GM23338 (cell line): ENCODE results near the gene NECAB3. TPM values are rescaled to one million over a fixed set of nuclear protein-coding genes. Genes with fewer than 3 reads are reported as not detected.
"Not testable (repeated sequence)": the region's sequence is repeated elsewhere in the genome, so short reads cannot be mapped to it uniquely, and the experiment has no call there.

ENCODE experiments used
- ATAC-seq: fragments of 200-7000 bp; cut with Tn5 transposase; 3 replicates; pipeline ENCODE4 v1.9.1; 2020
- DNase-seq: peaks from one replicate; pipeline ENCODE4 v3.0.0-alpha.2; 2015; ENCODE audit warnings: low spot score
- H2AFZ ChIP-seq: fragments of 200-600 bp; sonication (generic); 2 replicates; pipeline ENCODE4 v1.8.0; 2016; ENCODE audit warnings: antibody characterized with exemption, mild to moderate bottlenecking, moderate library complexity
- H3F3A ChIP-seq: fragments of 200-600 bp; sonication (generic); replicated peaks from 2 replicates; pipeline ENCODE4 v1.8.0; 2017; ENCODE audit warnings: antibody characterized with exemption, mixed run types, low read depth
- H3K27ac ChIP-seq: fragments of 200-600 bp; sonication (generic); 2 replicates; pipeline ENCODE4 v1.6.1; 2016; ENCODE audit warnings: low read depth
- H3K27me3 ChIP-seq: fragments of 200-600 bp; sonication (generic); 2 replicates; pipeline ENCODE4 v1.8.0; 2016; ENCODE audit warnings: mild to moderate bottlenecking, mixed run types, moderate library complexity; ENCODE audit not compliant: insufficient read depth
- H3K36me3 ChIP-seq: fragments of 200-600 bp; sonication (generic); 2 replicates; pipeline ENCODE4 v1.8.0; 2016; ENCODE audit warnings: mild to moderate bottlenecking; ENCODE audit not compliant: insufficient read depth
- H3K4me1 ChIP-seq: fragments of 200-600 bp; sonication (generic); 2 replicates; pipeline ENCODE4 v1.8.0; 2016; ENCODE audit warnings: mild to moderate bottlenecking, moderate library complexity; ENCODE audit not compliant: insufficient read depth
- H3K4me2 ChIP-seq: fragments of 200-600 bp; sonication (generic); 2 replicates; pipeline ENCODE4 v1.7.1; 2017; ENCODE audit warnings: mixed run types
- H3K4me3 ChIP-seq: fragments of 200-600 bp; sonication (generic); 2 replicates; pipeline ENCODE4 v1.6.1; 2016; ENCODE audit warnings: mixed run types
- H3K79me2 ChIP-seq: fragments of 200-600 bp; sonication (generic); replicated peaks from 2 replicates; pipeline ENCODE4 v1.8.0; 2017; ENCODE audit warnings: mild to moderate bottlenecking; ENCODE audit not compliant: insufficient read depth
- H3K9me2 ChIP-seq: fragments of 200-600 bp; sonication (generic); 2 replicates; pipeline ENCODE4 v1.8.0; 2017; ENCODE audit not compliant: insufficient read depth
- H4K20me1 ChIP-seq: fragments of 200-600 bp; sonication (generic); replicated peaks from 2 replicates; pipeline ENCODE4 v1.8.0; 2017; ENCODE audit warnings: mild to moderate bottlenecking; ENCODE audit not compliant: insufficient read depth
- H3K27ac Mint-ChIP-seq: 2 replicates; pipeline ENCODE4 v1.8.0; 2020; ENCODE audit warnings: inconsistent platforms, mild to moderate bottlenecking, moderate library complexity, mixed read lengths
- H3K27me3 Mint-ChIP-seq: 3 replicates; pipeline ENCODE4 v1.8.0; 2022; ENCODE audit warnings: low read depth, mild to moderate bottlenecking, moderate library complexity, mixed read lengths, inconsistent platforms; ENCODE audit not compliant: insufficient read depth, poor library complexity
- H3K36me3 Mint-ChIP-seq: 3 replicates; pipeline ENCODE4 v1.8.0; 2021; ENCODE audit warnings: low read depth, mild to moderate bottlenecking, inconsistent platforms, moderate library complexity, mixed read lengths
- H3K4me1 Mint-ChIP-seq: 3 replicates; pipeline ENCODE4 v1.8.0; 2020; ENCODE audit warnings: mild to moderate bottlenecking, inconsistent platforms, mixed read lengths
- H3K4me3 Mint-ChIP-seq: 3 replicates; pipeline ENCODE4 v1.8.0; 2021; ENCODE audit warnings: moderate library complexity, mild to moderate bottlenecking, inconsistent platforms, mixed read lengths
- H3K9me3 Mint-ChIP-seq: 3 replicates; pipeline ENCODE4 v1.8.0; 2020; ENCODE audit warnings: moderate library complexity, mild to moderate bottlenecking, inconsistent platforms, mixed read lengths
- CREB1 ChIP-seq: fragments of 250-450 bp; sonication (Bioruptor Pico); IDR thresholded peaks from 2 replicates; pipeline ENCODE4 v1.5.0; 2020; ENCODE audit warnings: low read depth, mild to moderate bottlenecking, moderate library complexity
- CTCF ChIP-seq, 2 experiments: fragments of 200-600 bp in 1 of 2; sonication (generic) in 1 of 2; conservative IDR thresholded peaks; 2 replicates each; pipeline versions ENCODE4 v1.5.1 to v1.6.1; 2016 to 2017; ENCODE audit warnings: antibody characterized with exemption in 2 of 2, low read depth in 2 of 2, mild to moderate bottlenecking in 2 of 2, moderate library complexity in 1 of 2
- EZH2 ChIP-seq: fragments of 200-600 bp; sonication (generic); IDR thresholded peaks from one replicate; pipeline ENCODE4 v1.8.0; 2017; ENCODE audit warnings: antibody characterized with exemption, mild to moderate bottlenecking, low read depth; ENCODE audit not compliant: unreplicated experiment
- JUNB ChIP-seq: IDR thresholded peaks from one replicate; pipeline ENCODE4 v1.6.1; 2016; ENCODE audit warnings: antibody characterized with exemption; ENCODE audit not compliant: unreplicated experiment
- NANOG ChIP-seq: IDR thresholded peaks from 2 replicates; pipeline ENCODE4 v1.6.1; 2016; ENCODE audit warnings: antibody characterized with exemption, borderline replicate concordance
- POLR2AphosphoS5 ChIP-seq: IDR thresholded peaks from 2 replicates; pipeline ENCODE4 v1.6.1; 2016; ENCODE audit warnings: antibody characterized with exemption, low read depth
- STAT1 ChIP-seq: IDR thresholded peaks from one replicate; pipeline ENCODE4 v1.6.1; 2016; ENCODE audit warnings: antibody characterized with exemption; ENCODE audit not compliant: unreplicated experiment
- ZNF114 ChIP-seq: fragments of 250-450 bp; sonication (Bioruptor Pico); IDR thresholded peaks from 2 replicates; pipeline ENCODE4 v1.5.0; 2020; ENCODE audit warnings: mild to moderate bottlenecking, moderate library complexity
- ZNF331 ChIP-seq: fragments of 250-450 bp; sonication (Bioruptor Pico); IDR thresholded peaks from 2 replicates; pipeline ENCODE4 v1.5.0; 2020; ENCODE audit warnings: low read depth, mild to moderate bottlenecking, moderate library complexity
- polyA plus RNA-seq: library from polyadenylated mRNA; unstranded; fragments of >200 nt; fragmentation: Nextera tagmentation; extraction: Ambion mirVana; gene quantifications from 2 replicates; pipeline ENCODE4 v1.2.1, GENCODE V29; 2016
- total RNA-seq: library from RNA; depleted of rRNA; stranded (reverse); fragments of >200 nt; shearing (Covaris generic); gene quantifications from 2 replicates; pipeline ENCODE4 v1.2.3, GENCODE V29; 2014

NECAB3 gene
- total and polyA plus RNA-seq, 2 experiments from 2014 or later = 8.5 to 28.4 TPM

- Histone ChIP-seq H3K4me3 (no peak overlapping the region), H3K27me3 (no peaks in the 10 kb centered on the region), H3K79me2 (no peaks in the 10 kb centered on the region), H3K4me2 (no peak overlapping the region), H3K27ac (no peak overlapping the region), H3K36me3 (no peaks in the 10 kb centered on the region), H3F3A (no peaks in the 10 kb centered on the region), H4K20me1 (no peaks in the 10 kb centered on the region), H3K9me2 (no peaks in the 10 kb centered on the region), H3K4me1 (no peaks in the 10 kb centered on the region), H2AFZ (no peak overlapping the region)
- H3K4me3 Mint-ChIP-seq = no peak overlapping the region
- peaks cover 4% of the 10 kb centered on the region for H3K27me3 Mint-ChIP-seq
- no peaks in the 10 kb centered on the region for H3K9me3 Mint-ChIP-seq
- no peak for ATAC-seq
- H3K4me1 Mint-ChIP-seq = no peaks in the 10 kb centered on the region
- H3K27ac Mint-ChIP-seq = no peak overlapping the region
- H3K36me3 Mint-ChIP-seq = peaks cover 13% of the 10 kb centered on the region
- DNase-seq = no peak
- no peak for TF ChIP-seq JUNB
- TF ChIP-seq POLR2AphosphoS5 = no peak
- no peak for TF ChIP-seq ZNF114 (CRISPR knock-in tag)
- no peak for TF ChIP-seq STAT1
These were observed 38.9 kb downstream of the NECAB3 start for GRCh38 chr20:33635341-33635740.

GRCh38 chr20:33631910-33632309 is 42.3 kb downstream of the NECAB3 start:
- not testable (repeated sequence) for H2AFZ ChIP-seq, H3K9me2 ChIP-seq, H3K27ac ChIP-seq, H3K27me3 ChIP-seq, H3K9me3 Mint-ChIP-seq, H3K79me2 ChIP-seq, H3K4me1 ChIP-seq, H3F3A ChIP-seq, H3K36me3 ChIP-seq, H3K4me2 ChIP-seq, DNase-seq, H3K4me3 ChIP-seq, H3K27ac Mint-ChIP-seq, H3K4me1 Mint-ChIP-seq, H3K27me3 Mint-ChIP-seq, ATAC-seq, H3K4me3 Mint-ChIP-seq, H4K20me1 ChIP-seq
- H3K36me3 Mint-ChIP-seq = peaks cover 15% of the 10 kb centered on the region; the same call in 1 of the 3 replicates

GRCh38 chr20:33630507-33630906 is 43.7 kb downstream of the NECAB3 start:
- ATAC-seq = no peak
- H3K27me3 ChIP-seq = no peaks in the 10 kb centered on the region
- H4K20me1 ChIP-seq = no peaks in the 10 kb centered on the region
- no peaks in the 10 kb centered on the region for H3K4me1 ChIP-seq
- no peaks in the 10 kb centered on the region for H3K27me3 Mint-ChIP-seq
- no peaks in the 10 kb centered on the region for H3K79me2 ChIP-seq
- DNase-seq = no peak
- no peaks in the 10 kb centered on the region for H3K9me3 Mint-ChIP-seq
- no peak for TF ChIP-seq CREB1 (CRISPR knock-in tag)
- no peaks in the 10 kb centered on the region for H3K9me2 ChIP-seq
- H2AFZ ChIP-seq = no peak overlapping the region
- no peak overlapping the region for H3K4me2 ChIP-seq
- H3K36me3 Mint-ChIP-seq = peaks cover 17% of the 10 kb centered on the region
- no peak overlapping the region for H3K27ac ChIP-seq
- no peaks in the 10 kb centered on the region for H3F3A ChIP-seq
- H3K4me3 Mint-ChIP-seq = no peak overlapping the region
- H3K27ac Mint-ChIP-seq = no peak overlapping the region
- no peaks in the 10 kb centered on the region for H3K36me3 ChIP-seq
- no peak overlapping the region for H3K4me3 ChIP-seq
- no peaks in the 10 kb centered on the region for H3K4me1 Mint-ChIP-seq

DNA sequence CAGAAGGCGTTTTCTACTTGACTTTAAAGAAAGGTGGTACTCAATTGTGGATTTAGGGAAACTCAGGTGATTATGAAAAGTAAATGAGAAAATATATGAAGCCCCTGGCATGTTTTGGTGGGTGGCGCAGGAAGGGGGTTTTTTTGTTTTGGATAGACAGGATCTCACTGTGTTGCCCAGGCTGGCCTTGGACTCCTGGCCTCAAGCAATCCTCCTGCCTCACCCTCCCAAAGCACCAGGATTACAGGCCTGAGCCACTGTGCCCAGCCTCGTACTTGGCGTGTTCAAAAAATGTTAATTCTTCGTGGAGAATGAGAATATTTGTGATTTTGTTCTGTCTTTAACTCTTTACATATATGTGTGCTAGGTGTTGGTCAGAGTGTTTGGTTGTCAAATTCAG is 44.2 kb downstream of the NECAB3 start:
- no peaks in the 10 kb centered on the region for H3K27me3 ChIP-seq
- no peaks in the 10 kb centered on the region for H3F3A ChIP-seq
- Mint-ChIP-seq H3K4me1 (no peaks in the 10 kb centered on the region), H3K36me3 (peaks cover 23% of the 10 kb centered on the region), H3K9me3 (no peaks in the 10 kb centered on the region), H3K4me3 (no peak overlapping the region), H3K27me3 (no peaks in the 10 kb centered on the region), H3K27ac (no peak overlapping the region)
- no peak overlapping the region for H3K4me3 ChIP-seq
- ATAC-seq (no peak), DNase-seq (no peak)
- no peaks in the 10 kb centered on the region for H3K9me2 ChIP-seq
- H2AFZ ChIP-seq = no peak overlapping the region
- H3K4me2 ChIP-seq = no peak overlapping the region
- no peaks in the 10 kb centered on the region for H3K36me3 ChIP-seq
- no peak overlapping the region for H3K27ac ChIP-seq
- H4K20me1 ChIP-seq = no peaks in the 10 kb centered on the region
- no peaks in the 10 kb centered on the region for H3K79me2 ChIP-seq
- no peaks in the 10 kb centered on the region for H3K4me1 ChIP-seq
- no peak for TF ChIP-seq POLR2AphosphoS5
- no peak for TF ChIP-seq CTCF (conservative IDR thresholded peaks at IDR 0.05; ENCODE audit: low read depth in 2 of 2)
- no peak for TF ChIP-seq JUNB
- no peak for TF ChIP-seq CREB1 (CRISPR knock-in tag)
- TF ChIP-seq STAT1 = no peak
- no peak for TF ChIP-seq EZH2
- no peak for TF ChIP-seq ZNF331
- no peak for TF ChIP-seq NANOG
